ENCODE measurements around the gene LASP1NB.
A peak's percentile ranks its signal among the peaks of the same experiment; 100 is the strongest.

The LASP1NB gene

GRCh38 chr17:38918916-38919315, 6.5 kb upstream of the LASP1NB start:
- H3K27me3 ChIP-seq: no peaks in the 10 kb centered on the region
- no peak overlapping the region for H3K4me3 ChIP-seq (ENCODE audit: low read depth in 1 of 2, low read length in 1 of 2)
- no peak overlapping the region for H3K27ac ChIP-seq
- H3K4me1 ChIP-seq (ENCODE audit: control insufficient read depth in 1 of 2, insufficient read depth in 1 of 2, low read depth in 1 of 2, low read length in 1 of 2): peaks cover 26 to 45% of the 10 kb centered on the region in 2 experiments
- H3K9me3 ChIP-seq: no peaks in the 10 kb centered on the region
- H3K36me3 ChIP-seq: peaks cover 84% of the 10 kb centered on the region
- TF ChIP-seq, protein P1, sequence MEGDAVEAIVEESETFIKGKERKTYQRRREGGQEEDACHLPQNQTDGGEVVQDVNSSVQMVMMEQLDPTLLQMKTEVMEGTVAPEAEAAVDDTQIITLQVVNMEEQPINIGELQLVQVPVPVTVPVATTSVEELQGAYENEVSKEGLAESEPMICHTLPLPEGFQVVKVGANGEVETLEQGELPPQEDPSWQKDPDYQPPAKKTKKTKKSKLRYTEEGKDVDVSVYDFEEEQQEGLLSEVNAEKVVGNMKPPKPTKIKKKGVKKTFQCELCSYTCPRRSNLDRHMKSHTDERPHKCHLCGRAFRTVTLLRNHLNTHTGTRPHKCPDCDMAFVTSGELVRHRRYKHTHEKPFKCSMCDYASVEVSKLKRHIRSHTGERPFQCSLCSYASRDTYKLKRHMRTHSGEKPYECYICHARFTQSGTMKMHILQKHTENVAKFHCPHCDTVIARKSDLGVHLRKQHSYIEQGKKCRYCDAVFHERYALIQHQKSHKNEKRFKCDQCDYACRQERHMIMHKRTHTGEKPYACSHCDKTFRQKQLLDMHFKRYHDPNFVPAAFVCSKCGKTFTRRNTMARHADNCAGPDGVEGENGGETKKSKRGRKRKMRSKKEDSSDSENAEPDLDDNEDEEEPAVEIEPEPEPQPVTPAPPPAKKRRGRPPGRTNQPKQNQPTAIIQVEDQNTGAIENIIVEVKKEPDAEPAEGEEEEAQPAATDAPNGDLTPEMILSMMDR (IDR thresholded peaks at IDR 0.05): no peak

- H3K27me3 ChIP-seq: no peaks in the 10 kb centered on the region
- H3K4me3 ChIP-seq (ENCODE audit: low read depth in 1 of 2, low read length in 1 of 2): no peak overlapping the region
- H3K9me3 ChIP-seq: no peaks in the 10 kb centered on the region
- peaks cover 78% of the 10 kb centered on the region for H3K36me3 ChIP-seq
- peak overlapping the region; percentile 83 for H3K27ac ChIP-seq
- peaks cover 28 to 48% of the 10 kb centered on the region in 2 experiments for H3K4me1 ChIP-seq (ENCODE audit: control insufficient read depth in 1 of 2, insufficient read depth in 1 of 2, low read depth in 1 of 2, low read length in 1 of 2)
- TF ChIP-seq, protein P1 (IDR thresholded peaks at IDR 0.05): no peak
Observed at GRCh38 chr17:38919316-38920078, 5.9 kb upstream of the LASP1NB start.

DNA sequence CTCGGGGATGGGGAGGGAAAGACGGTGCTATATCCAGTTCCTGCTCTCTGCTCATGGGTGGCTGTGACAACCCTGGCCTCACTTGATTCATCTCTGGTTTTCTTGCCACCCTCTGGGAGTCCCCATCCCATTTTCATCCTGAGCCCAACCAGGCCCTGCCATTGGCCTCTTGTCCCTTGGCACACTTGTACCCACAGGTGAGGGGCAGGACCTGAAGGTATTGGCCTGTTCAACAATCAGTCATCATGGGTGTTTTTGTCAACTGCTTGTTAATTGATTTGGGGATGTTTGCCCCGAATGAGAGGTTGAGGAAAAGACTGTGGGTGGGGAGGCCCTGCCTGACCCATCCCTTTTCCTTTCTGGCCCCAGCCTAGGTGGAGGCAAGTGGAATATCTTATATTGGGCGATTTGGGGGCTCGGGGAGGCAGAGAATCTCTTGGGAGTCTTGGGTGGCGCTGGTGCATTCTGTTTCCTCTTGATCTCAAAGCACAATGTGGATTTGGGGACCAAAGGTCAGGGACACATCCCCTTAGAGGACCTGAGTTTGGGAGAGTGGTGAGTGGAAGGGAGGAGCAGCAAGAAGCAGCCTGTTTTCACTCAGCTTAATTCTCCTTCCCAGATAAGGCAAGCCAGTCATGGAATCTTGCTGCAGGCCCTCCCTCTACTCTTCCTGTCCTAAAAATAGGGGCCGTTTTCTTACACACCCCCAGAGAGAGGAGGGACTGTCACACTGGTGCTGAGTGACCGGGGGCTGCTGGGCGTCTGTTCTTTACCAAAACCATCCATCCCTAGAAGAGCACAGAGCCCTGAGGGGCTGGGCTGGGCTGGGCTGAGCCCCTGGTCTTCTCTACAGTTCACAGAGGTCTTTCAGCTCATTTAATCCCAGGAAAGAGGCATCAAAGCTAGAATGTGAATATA, 4.8 kb upstream of the LASP1NB start:
- peaks cover 35 to 56% of the 10 kb centered on the region in 2 experiments for H3K4me1 ChIP-seq (ENCODE audit: control insufficient read depth in 1 of 2, insufficient read depth in 1 of 2, low read depth in 1 of 2, low read length in 1 of 2)
- H3K27me3 ChIP-seq: no peaks in the 10 kb centered on the region
- H3K27ac ChIP-seq: peak overlapping the region; percentile 83
- no peaks in the 10 kb centered on the region for H3K9me3 ChIP-seq
- peaks cover 67% of the 10 kb centered on the region for H3K36me3 ChIP-seq
- TF ChIP-seq, protein P1 (IDR thresholded peaks at IDR 0.05): no peak
- no peak overlapping the region for H3K4me3 ChIP-seq (ENCODE audit: low read depth in 1 of 2, low read length in 1 of 2)

DNA sequence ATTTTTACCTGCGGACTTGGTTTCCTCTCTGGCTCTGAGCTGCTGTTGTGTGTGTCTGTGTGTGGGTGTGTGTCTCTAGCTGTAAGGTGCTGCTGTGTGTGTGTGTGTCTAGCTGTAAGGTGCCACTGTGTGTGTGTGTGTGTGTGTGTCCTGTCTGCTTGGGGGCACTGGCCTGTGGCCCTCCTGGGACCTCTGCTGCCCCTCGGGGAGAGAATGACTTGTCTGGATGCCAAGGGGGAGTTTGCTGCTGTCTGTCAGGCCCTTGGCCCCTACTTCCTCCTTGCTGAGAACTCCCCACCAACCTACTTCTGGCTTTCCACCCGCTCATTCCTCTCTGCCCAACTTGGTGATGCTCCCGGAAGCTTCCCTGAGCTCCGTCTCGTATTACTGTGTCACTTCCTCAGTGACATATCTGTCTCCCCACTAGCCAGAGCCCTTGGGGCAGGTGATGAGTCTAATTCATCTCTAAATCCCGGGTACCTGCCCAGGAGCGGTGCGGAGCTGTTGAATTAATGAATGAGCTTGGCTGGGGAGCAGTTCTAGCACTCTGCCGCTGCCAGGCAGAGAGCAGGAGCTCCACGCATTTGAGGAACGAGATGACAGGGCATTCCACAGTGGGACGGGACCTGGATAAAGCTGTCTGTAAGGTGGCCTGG, 3.5 kb upstream of the LASP1NB start:
- TF ChIP-seq, protein P1 (IDR thresholded peaks at IDR 0.05): no peak
- Histone ChIP-seq H3K9me3 (no peaks in the 10 kb centered on the region), H3K27me3 (no peaks in the 10 kb centered on the region), H3K36me3 (peaks cover 54% of the 10 kb centered on the region), H3K4me3 (ENCODE audit: low read depth in 1 of 2, low read length in 1 of 2) (no peak overlapping the region), H3K4me1 (ENCODE audit: control insufficient read depth in 1 of 2, insufficient read depth in 1 of 2, low read depth in 1 of 2, low read length in 1 of 2) (peaks cover 48 to 68% of the 10 kb centered on the region in 2 experiments), H3K27ac (peak overlapping the region; percentile 83)

DNA sequence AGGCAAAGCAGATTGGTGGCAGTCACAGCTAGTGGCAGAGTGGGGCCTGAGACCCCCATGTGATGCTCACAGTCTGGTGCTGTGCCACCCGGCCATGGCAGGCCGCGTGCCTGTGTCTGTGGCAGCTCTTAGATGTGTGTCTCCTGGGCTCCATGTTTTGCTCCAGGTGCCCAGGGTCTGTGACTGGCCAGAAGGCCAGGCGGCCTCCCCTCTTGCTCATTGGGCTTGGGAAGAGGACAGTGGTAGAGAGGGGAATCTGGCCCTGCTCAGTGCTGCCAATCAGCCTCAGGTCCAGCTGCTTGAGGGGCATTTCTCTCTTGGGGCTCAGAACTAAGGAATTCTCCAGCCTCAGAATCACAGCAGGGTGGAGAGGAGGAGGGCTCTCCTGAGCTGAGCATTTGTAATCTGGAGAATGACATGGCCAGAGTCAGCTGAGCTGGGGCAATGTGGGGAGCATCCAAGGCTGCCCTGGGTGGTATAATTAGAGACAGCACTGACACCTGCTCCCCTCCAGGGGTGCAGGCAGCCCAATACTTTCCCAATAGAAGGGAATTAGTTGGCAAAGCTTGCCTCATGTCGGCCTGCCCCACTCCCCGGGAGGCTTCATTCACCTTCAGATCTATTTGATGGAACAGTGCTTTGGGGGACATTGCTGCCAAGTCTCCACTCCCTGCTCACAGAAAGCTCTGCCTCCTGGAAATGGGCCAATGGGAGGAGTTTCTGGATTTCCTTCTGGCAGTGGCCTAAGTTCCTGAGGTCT, 2.7 kb upstream of the LASP1NB start:
- TF ChIP-seq, protein P1 (IDR thresholded peaks at IDR 0.05): no peak
- Histone ChIP-seq H3K27ac (peak overlapping the region; percentile 83), H3K4me1 (ENCODE audit: control insufficient read depth in 1 of 2, insufficient read depth in 1 of 2, low read depth in 1 of 2, low read length in 1 of 2) (peaks cover 53 to 74% of the 10 kb centered on the region in 2 experiments)

More for the DNA sequence above, 2.7 kb upstream of the LASP1NB start:
- Histone ChIP-seq H3K36me3 (peaks cover 46% of the 10 kb centered on the region), H3K27me3 (no peaks in the 10 kb centered on the region), H3K9me3 (no peaks in the 10 kb centered on the region), H3K4me3 (ENCODE audit: low read depth in 1 of 2, low read length in 1 of 2) (no peak overlapping the region)

Data from neutrophil (primary cell).